RKO (cell line): ENCODE results near the gene SLC7A9.
"Not testable (repeated sequence)": the region's sequence is repeated elsewhere in the genome, so short reads cannot be mapped to it uniquely, and the experiment has no call there.

Experiments
- DNase-seq: peaks from one replicate; pipeline ENCODE4 v3.0.0-alpha.2; 2016; ENCODE audit warnings: low spot score

SLC7A9 gene

DNA sequence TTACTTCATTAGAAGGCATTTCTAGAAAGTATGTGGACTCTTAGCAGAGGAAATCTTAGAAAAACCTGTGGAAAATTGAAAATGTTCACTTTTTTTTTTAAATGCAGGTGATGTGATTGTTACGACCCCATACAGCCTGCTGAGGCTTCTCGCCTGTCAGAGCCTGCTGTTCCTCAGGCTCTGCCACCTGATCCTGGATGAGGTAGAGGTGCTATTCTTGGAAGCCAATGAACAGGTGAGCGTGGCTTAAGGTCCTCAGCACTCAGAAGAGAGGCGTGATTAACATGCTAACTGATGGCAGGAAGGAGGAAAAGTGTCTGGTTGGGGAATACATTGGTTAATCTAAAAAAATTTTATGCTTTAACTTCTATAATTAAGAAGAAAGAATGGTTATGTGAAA lies 71.4 kb downstream of the SLC7A9 start:
- no peak for DNase-seq

DNA sequence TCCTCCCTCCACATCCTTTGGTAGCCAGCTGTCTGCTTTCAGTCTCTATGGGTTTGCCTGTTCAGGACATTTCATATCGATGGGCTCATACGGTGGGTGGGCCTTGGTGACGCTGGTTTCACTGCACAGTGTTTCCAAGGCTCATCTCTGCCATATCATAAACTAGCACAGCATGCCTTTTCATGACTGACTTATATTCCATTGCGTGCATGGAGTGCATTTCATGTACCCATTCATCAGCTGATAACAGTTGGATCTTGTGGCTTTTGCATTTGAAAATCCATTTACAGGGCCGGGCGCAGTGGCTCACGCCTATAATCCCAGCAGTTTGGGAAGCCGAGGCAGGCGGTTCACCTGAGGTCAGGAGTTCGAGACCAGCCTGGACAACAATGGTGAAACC lies 80.1 kb downstream of the SLC7A9 start:
- no peak for DNase-seq

DNA sequence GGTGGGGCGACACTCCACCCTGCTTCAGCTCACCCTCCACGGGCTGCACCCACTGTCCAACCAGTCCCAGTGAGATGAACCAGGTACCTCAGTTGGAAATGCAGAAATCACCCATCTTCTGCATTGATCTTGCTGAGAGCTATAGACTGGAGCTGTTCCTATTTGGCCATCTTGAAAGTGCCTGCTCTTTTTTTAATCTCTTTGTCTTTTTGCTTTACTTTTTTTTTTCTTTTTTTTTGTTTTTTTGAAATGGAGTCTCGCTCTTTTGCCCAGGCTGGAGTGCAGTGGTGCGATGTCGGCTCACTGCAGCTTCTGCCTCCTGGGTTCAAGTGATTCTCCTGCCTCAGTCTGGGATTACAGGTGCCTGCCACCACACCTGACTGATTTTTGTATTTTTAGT lies 81.7 kb downstream of the SLC7A9 start:
- not testable (repeated sequence) for DNase-seq

DNA sequence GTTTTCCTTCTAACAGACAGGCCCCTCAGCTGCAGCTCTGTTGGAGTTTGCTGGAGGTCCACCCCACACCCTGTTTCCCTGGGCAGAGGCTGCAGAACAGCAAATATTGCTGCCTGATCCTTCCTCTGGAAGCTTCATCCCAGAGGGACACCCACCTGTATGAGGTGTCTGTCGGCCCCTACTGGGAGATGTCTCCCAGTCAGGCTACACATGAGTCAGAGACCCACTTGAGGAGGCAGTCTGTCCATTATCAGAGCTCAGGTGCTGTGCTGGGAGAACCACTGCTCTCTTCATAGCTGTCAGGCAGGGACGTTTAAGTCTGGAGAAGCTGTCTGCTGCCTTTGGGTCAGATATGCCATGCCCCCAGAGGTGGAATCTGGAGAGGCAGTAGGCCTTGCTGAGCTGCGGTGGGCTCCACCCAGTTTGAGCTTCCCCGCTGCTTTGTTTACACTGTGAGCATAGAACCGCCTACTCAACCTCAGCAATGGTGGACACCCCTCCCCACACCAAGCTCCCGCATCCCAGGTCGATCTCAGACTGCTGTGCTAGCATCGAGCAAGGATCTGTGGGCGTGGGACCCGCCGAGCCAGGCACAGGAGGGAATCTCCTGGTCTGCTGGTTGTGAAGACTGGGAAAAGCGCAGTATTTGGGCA lies 82.3 kb downstream of the SLC7A9 start:
- not testable (repeated sequence) for DNase-seq

DNA sequence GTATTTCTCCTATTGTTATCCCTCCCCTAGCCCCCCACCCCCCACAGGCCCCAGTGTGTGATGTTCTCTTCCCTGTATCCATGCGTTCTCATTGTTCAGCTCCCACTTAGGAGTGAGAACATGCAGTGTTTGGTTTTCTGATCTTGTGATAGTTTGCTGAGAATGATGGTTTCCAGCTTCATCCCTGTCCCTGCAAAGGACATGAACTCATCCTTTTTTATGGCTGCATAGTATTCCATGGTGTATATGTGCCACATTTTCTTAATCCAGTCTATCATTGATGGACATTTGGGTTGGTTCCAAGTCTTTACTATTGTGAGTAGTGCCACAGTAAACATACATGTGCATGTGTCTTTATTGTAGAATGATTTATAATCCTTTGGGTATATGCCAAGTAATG lies 87.5 kb downstream of the SLC7A9 start:
- DNase-seq: not testable (repeated sequence)

DNA sequence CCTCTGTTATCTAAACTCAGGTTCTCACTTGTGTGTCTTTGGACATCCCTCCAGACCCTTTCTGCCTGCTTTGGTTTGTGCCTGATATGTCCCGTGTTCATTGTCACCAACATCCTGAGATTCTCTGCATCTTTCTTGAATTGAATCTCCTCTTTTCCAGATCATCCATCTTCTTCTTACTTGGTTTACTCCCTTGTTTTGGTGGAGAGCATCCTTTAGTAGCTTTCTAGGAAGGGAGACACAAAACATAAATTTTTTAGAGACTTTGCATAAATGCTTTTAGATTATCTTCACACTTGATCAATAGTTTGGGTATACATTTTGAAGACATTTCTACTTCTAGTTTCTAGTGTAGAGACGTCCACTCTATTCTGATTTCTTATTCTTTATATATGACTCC lies 88.3 kb downstream of the SLC7A9 start:
- no peak for DNase-seq
